Measurements from ENCODE around the gene PRKACA.

DNA sequence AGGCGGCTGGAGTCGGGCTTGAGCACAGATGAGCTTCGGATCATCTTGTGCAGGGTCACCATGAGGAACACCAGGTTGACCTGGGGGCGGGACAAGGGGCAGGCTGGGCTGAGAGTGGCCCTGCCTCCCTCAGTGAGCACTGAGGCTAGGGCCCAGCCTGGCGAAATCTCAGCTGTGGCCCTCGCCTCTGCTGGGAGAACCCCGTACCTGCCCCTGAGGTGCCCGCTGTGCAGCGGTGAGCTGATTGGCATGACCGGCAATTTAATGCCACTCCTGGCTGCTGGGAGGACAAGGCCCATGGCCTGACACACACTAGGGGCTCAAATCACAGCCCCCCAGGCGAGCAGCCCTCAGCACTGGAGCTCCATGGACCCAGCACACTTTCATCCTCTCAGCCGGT, 38.6 kb upstream of the PRKACA start:
- TF ChIP-seq, protein P1, sequence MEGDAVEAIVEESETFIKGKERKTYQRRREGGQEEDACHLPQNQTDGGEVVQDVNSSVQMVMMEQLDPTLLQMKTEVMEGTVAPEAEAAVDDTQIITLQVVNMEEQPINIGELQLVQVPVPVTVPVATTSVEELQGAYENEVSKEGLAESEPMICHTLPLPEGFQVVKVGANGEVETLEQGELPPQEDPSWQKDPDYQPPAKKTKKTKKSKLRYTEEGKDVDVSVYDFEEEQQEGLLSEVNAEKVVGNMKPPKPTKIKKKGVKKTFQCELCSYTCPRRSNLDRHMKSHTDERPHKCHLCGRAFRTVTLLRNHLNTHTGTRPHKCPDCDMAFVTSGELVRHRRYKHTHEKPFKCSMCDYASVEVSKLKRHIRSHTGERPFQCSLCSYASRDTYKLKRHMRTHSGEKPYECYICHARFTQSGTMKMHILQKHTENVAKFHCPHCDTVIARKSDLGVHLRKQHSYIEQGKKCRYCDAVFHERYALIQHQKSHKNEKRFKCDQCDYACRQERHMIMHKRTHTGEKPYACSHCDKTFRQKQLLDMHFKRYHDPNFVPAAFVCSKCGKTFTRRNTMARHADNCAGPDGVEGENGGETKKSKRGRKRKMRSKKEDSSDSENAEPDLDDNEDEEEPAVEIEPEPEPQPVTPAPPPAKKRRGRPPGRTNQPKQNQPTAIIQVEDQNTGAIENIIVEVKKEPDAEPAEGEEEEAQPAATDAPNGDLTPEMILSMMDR (IDR thresholded peaks at IDR 0.05; ENCODE audit: low read depth, low read length, poor library complexity, severe bottlenecking), result no peak
- no peak for TF ChIP-seq EZH2phosphoT487 (IDR thresholded peaks at IDR 0.05; ENCODE audit: borderline replicate concordance, low read length)
